HepG2 (cell line): ENCODE results near the gene SDF2.

Experiments used
- SP2 ChIP-seq: sonication (generic); formaldehyde crosslinking; IDR thresholded peaks from 2 replicates; pipeline ENCODE4 v1.5.1; 2020; ENCODE audit warnings: mild to moderate bottlenecking, missing genetic modification reagents
- TRIM24 ChIP-seq: sonication (generic); formaldehyde crosslinking; IDR thresholded peaks from 2 replicates; pipeline ENCODE4 v1.8.0; 2022; ENCODE audit warnings: mild to moderate bottlenecking, missing genetic modification reagents

DNA sequence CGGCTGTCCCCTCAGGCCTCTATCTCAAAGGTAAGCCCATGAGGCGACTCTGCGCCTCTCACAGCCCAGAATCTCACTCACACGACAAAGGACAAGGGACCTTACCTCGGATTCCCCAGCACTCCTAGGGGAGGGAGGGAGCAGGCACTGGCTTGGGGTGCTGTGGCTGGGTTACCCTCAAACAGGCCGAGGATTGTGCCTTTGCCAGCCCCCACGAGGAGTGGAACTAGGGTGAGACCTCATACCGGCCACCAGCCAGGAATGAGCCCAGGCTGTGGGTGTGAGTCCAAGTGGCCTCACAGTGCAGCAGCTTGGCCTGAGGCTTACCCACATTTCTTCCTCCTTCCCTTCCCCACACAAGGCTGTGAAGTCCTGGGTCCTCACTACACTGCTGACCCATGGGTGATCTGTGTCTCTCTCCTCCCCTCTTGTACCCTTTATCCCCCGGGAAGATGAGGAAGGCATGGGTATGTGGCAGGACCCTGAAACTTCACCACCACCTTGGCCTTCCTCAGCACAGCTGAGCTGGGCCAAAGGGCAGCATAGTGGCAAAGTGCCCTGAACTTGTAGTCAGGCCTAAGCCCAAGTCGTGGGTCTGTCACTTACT, 44.1 kb upstream of the SDF2 start:
- TF ChIP-seq SP2 (CRISPR knock-in tag) (no peak), TRIM24 (CRISPR knock-in tag) (no peak)
